ENCODE measurements around the gene ZNF529.

DNA sequence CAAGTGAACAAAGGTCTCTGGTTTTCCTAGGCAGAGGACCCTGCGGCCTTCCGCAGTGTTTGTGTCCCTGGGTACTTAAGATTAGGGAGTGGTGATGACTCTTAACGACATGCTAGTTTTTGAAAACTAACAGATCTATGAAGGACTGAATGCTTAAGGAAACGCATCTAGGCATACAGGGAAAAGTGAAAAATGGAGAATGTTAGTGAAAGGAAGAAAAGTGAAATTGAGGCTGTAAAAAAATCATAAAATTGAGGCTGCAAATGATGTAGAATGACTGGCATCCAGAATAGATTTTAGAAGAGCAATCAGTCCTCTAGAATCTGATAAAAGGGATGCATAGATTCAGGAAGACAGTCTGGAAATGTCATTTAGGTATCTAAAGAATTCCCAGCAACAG, 48.5 kb downstream of the ZNF529 start:
- TF ChIP-seq, protein P1, sequence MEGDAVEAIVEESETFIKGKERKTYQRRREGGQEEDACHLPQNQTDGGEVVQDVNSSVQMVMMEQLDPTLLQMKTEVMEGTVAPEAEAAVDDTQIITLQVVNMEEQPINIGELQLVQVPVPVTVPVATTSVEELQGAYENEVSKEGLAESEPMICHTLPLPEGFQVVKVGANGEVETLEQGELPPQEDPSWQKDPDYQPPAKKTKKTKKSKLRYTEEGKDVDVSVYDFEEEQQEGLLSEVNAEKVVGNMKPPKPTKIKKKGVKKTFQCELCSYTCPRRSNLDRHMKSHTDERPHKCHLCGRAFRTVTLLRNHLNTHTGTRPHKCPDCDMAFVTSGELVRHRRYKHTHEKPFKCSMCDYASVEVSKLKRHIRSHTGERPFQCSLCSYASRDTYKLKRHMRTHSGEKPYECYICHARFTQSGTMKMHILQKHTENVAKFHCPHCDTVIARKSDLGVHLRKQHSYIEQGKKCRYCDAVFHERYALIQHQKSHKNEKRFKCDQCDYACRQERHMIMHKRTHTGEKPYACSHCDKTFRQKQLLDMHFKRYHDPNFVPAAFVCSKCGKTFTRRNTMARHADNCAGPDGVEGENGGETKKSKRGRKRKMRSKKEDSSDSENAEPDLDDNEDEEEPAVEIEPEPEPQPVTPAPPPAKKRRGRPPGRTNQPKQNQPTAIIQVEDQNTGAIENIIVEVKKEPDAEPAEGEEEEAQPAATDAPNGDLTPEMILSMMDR (IDR thresholded peaks at IDR 0.05; ENCODE audit: poor library complexity) = no peak
- TF ChIP-seq EZH2 (IDR thresholded peaks at IDR 0.05; ENCODE audit: borderline replicate concordance) = no peak
